ENCODE measurements around the gene P3H2. TPM values are rescaled to one million over a fixed set of nuclear protein-coding genes. Genes with fewer than 3 reads are reported as not detected.

Gene P3H2
- total and polyA plus RNA-seq, 2 experiments from 2014 or later: 8.2 to 24.2 TPM

DNA sequence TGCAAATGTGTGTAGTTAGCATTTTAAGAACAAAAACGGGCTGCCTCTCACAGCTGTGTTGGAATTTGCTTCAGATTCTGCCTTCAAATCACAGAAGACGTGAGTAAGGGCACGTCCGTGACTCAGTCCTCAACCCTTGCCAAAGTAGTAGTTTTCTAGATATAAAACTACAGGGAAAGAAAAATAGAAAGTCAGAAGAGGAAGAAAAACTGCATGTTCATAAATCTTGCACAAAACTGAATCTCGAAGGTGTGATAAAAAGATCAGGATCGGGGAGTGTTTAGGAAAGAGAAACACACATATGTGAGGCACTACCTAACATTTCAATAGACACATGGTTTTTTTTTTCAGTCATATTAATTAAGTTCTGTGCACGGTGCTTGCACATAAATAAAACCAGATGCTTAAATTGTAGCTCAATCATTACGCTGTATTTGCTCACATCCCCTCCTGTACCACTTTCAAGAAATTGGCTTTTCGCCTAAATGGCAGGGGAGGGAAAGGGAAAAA is 71.7 kb downstream of the P3H2 start:
- Histone ChIP-seq H3K27me3 (ENCODE audit: insufficient read depth) (no peaks in the 10 kb centered on the region), H3F3A (replicated peaks; ENCODE audit: low read depth) (no peaks in the 10 kb centered on the region), H3K4me1 (ENCODE audit: insufficient read depth) (peaks cover 55% of the 10 kb centered on the region), H3K9me2 (ENCODE audit: insufficient read depth) (no peaks in the 10 kb centered on the region), H3K79me2 (replicated peaks; ENCODE audit: insufficient read depth) (no peaks in the 10 kb centered on the region), H3K4me3 (peak overlapping the region; percentile 20), H3K36me3 (ENCODE audit: insufficient read depth) (no peaks in the 10 kb centered on the region), H3K27ac (ENCODE audit: low read depth) (peak overlapping the region; percentile 68), H2AFZ (no peak overlapping the region; the same call in 1 of the 2 replicates), H3K4me2 (peak overlapping the region; percentile 64), H4K20me1 (replicated peaks; ENCODE audit: insufficient read depth) (no peaks in the 10 kb centered on the region)
- H3K4me3 Mint-ChIP-seq: peak overlapping the region; percentile 23; the same call in 2 of the 3 replicates
- H3K36me3 Mint-ChIP-seq (ENCODE audit: low read depth): peaks cover 8% of the 10 kb centered on the region; the same call in 2 of the 3 replicates
- H3K27me3 Mint-ChIP-seq (ENCODE audit: insufficient read depth, low read depth, poor library complexity): no peaks in the 10 kb centered on the region
- peak overlapping the region; percentile 93 for H3K27ac Mint-ChIP-seq
- TF ChIP-seq, protein P1, sequence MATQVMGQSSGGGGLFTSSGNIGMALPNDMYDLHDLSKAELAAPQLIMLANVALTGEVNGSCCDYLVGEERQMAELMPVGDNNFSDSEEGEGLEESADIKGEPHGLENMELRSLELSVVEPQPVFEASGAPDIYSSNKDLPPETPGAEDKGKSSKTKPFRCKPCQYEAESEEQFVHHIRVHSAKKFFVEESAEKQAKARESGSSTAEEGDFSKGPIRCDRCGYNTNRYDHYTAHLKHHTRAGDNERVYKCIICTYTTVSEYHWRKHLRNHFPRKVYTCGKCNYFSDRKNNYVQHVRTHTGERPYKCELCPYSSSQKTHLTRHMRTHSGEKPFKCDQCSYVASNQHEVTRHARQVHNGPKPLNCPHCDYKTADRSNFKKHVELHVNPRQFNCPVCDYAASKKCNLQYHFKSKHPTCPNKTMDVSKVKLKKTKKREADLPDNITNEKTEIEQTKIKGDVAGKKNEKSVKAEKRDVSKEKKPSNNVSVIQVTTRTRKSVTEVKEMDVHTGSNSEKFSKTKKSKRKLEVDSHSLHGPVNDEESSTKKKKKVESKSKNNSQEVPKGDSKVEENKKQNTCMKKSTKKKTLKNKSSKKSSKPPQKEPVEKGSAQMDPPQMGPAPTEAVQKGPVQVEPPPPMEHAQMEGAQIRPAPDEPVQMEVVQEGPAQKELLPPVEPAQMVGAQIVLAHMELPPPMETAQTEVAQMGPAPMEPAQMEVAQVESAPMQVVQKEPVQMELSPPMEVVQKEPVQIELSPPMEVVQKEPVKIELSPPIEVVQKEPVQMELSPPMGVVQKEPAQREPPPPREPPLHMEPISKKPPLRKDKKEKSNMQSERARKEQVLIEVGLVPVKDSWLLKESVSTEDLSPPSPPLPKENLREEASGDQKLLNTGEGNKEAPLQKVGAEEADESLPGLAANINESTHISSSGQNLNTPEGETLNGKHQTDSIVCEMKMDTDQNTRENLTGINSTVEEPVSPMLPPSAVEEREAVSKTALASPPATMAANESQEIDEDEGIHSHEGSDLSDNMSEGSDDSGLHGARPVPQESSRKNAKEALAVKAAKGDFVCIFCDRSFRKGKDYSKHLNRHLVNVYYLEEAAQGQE (IDR thresholded peaks at IDR 0.05; ENCODE audit: unreplicated experiment): no peak
- TF ChIP-seq, protein P2, sequence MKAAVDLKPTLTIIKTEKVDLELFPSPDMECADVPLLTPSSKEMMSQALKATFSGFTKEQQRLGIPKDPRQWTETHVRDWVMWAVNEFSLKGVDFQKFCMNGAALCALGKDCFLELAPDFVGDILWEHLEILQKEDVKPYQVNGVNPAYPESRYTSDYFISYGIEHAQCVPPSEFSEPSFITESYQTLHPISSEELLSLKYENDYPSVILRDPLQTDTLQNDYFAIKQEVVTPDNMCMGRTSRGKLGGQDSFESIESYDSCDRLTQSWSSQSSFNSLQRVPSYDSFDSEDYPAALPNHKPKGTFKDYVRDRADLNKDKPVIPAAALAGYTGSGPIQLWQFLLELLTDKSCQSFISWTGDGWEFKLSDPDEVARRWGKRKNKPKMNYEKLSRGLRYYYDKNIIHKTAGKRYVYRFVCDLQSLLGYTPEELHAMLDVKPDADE (IDR thresholded peaks at IDR 0.05): no peak
- TF ChIP-seq JUNB (IDR thresholded peaks at IDR 0.05; ENCODE audit: unreplicated experiment) (no peak), ZNF114 (CRISPR knock-in tag; IDR thresholded peaks at IDR 0.05) (no peak), EZH2 (IDR thresholded peaks at IDR 0.05; ENCODE audit: low read depth, unreplicated experiment) (no peak), ZNF331 (CRISPR knock-in tag; IDR thresholded peaks at IDR 0.05; ENCODE audit: low read depth) (no peak), STAT1 (IDR thresholded peaks at IDR 0.05; ENCODE audit: unreplicated experiment) (no peak), POLR2AphosphoS5 (IDR thresholded peaks at IDR 0.05; ENCODE audit: low read depth) (no peak), EZH2phosphoT487 (IDR thresholded peaks at IDR 0.05; ENCODE audit: unreplicated experiment) (no peak)
- TF ChIP-seq, protein P3, sequence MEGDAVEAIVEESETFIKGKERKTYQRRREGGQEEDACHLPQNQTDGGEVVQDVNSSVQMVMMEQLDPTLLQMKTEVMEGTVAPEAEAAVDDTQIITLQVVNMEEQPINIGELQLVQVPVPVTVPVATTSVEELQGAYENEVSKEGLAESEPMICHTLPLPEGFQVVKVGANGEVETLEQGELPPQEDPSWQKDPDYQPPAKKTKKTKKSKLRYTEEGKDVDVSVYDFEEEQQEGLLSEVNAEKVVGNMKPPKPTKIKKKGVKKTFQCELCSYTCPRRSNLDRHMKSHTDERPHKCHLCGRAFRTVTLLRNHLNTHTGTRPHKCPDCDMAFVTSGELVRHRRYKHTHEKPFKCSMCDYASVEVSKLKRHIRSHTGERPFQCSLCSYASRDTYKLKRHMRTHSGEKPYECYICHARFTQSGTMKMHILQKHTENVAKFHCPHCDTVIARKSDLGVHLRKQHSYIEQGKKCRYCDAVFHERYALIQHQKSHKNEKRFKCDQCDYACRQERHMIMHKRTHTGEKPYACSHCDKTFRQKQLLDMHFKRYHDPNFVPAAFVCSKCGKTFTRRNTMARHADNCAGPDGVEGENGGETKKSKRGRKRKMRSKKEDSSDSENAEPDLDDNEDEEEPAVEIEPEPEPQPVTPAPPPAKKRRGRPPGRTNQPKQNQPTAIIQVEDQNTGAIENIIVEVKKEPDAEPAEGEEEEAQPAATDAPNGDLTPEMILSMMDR (conservative IDR thresholded peaks at IDR 0.05; ENCODE audit: low read depth in 2 of 2): no peak
- peak; percentile 48 for ATAC-seq
- H3K4me1 Mint-ChIP-seq: peaks cover 60% of the 10 kb centered on the region
- no peak for DNase-seq (ENCODE audit: low spot score)
- no peaks in the 10 kb centered on the region for H3K9me3 Mint-ChIP-seq

Data from GM23338 (cell line).